ENCODE measurements around the gene ITPA.

ITPA gene

DNA sequence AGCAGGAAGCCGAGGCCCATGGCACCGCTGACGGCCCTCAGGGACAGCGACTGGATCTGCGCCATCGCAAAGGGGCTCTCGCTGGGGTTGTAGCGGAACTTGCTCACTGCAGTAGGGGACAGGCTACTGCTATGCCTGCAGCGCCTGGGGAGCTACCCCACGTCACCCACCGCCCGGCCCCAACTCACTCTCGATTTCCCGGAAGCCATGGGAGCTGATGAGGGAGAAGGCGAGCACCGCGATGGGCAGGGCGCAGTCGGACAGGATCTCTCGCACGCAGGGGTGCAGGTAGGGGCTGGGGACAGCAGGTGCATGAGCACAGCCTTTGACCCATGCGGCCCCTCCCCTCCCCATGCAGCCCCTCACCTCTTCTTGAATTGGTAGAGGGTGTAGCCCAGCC, 19.9 kb downstream of the ITPA start:
- no peak for DNase-seq (ENCODE audit: low read depth)

DNA sequence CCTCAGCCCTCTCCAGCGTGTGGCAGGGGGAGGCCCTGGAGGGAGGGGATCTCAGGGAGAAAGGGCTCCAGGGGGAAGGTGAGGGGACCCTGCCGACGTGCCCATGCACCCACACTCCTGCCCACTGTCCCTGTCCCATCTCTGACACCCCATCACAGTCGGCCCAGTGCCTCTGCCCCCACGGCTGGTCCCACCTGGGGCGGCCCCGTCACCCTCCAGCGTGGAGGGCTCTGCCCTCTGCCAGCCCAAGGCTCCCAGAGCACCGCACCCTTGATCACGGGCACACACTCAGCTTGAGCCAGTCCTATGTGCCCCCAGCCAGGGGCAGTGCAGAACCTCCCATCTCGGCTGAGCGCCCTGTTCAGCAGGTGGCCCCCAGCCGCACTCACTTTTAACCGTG, 20.5 kb downstream of the ITPA start:
- no peak for DNase-seq (ENCODE audit: low read depth)

DNA sequence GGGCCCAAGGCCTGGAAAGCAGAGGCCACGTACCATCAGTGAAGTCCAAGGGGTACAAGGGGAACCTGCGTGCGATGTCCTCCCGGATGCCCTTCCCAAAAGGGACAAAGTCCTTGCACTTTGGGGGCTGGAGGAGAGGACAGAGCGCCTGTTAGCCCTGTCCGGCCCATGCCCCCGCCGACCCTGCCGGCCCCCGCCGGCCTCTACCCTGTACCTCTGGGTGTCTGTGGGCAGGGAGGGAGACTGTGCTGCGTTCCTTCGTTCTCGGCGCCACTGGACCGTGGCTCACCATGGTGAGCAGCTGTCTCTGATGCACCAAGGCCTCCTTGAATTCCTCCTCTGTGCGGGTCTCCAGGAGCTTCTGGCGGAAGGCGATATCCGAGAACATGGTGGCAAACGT, 21.8 kb downstream of the ITPA start:
- DNase-seq (ENCODE audit: low read depth) = no peak

DNA sequence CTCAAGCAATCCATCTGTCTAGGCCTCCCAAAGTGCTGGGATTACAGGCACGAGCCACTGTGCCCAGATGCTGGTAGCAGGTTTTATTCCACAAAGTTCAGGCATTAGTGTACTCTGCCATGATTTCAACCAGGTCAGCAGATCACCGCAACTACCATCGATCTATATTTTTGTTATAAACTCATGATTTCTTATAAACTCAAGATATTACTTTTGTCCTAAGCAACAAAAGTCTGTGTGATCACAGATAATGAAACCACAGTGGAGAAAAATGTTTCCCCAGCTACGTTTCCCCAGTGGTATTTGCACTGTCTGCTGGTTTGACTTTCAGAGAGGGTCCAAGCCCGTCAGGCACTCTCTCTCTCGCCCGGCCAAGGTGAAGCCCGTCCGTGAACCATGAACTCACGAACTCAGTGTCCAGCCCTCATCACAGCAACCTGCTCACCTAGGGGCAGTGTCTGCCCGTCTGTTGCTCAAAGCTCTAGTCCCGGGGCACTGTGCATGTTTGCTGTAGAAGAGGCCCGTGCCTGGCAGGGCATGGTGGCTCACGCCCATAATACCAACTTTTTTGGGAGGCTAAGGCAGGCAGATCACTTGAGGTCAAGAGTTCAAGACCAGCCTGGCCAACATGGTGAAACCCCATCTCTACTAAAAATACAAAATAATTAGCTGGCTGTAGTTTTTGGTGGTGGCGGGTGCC, 22.7 kb downstream of the ITPA start:
- no peak for DNase-seq (ENCODE audit: low read depth)

DNA sequence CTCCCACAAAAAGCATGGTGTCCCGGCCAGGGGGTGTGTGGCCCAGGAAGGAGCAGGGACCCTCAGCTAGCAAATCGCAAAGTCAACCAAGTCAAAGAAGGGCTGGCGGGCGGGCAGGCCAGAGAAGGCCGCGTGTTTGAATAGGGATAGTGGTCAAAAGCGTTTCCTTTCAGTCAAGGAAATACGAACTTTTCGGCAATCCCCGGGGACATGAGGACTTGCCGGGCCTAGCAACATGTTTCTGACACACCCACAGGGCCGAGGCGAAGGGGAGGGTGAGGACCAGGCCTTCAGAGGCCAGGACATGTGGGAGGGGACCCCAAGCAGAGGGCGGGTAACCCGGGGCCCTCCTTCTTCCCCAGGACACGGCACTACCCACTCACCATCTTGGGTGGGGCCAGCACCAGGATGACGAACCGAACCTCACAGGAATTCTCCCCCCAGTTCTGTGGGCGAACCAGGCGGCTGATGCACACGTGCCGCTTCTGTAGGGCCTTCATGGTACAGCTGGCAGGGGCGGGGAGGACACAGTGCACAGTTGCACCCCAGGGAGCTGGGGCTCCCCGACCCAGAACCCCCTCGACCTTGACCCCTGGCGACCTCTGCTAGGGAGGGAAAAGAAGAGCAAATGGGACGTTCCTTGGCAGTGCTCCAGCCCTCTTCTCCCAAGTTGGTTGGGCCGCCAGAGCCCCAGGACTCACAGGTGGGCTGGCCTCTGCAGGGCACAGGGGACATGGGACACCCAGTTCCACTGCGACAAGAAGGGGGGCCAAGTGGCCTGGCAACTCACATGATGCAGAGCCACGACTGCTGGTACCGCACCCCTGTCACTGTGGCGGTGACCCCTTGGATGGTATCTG, 24.1 kb downstream of the ITPA start:
- no peak for DNase-seq (ENCODE audit: low read depth)

DNA sequence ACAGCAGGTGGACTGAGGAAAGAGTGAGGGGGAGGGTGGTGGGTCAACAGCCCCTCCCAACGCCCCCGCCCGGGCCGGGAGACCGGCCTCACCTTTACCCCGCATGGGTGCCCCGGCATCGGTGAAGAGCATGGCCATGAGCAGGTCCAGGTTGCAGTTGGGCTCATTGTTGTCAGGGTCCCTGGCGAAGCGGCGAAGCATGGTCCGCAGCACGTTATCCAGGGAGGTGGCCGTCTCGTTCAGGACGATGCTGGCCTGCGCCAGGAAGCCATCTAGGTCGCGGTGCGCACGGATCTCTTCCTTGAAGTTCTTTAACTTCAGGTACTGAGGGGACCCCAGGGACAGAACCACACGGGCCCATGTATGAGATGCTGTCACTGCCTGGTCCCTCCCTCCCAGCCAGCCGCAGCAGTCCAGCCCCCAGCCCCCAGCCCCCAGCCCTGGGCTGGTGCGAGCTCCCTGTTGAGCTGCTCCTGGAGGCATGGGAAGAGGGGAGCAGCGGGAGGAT, 24.7 kb downstream of the ITPA start:
- no peak for DNase-seq (ENCODE audit: low read depth)

DNA sequence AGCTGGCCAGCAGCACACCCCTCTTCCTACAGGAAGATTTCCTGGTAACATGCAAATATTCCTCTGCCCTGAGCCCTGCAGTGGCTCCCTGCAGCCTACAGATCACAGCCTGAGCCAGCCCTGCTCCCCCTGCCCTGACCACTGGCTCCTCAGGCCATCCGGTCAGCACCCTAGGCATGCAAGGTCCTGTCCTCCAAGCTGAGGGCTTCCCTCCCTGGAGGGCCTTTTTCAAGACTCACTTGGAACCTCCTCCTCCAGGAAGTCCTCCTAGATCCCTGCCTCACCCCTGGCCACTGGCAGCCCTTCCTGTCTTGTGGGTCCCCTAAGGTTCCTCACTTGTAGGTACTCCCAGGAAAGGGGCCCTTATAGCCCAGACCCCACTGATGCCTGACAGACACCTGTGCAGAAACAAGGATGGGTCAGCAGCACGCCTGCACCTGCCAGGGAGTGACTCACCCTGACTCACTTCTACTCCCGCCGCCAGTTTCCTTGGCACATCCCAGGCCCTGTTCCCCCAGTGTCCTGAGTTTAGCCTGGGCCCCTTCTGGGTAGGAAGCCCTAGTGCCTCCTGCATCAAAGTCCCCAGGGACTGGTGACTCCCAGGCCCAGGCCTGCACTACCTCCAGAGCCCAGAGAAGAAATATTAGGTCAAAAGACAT, 26.5 kb downstream of the ITPA start:
- no peak for DNase-seq (ENCODE audit: low read depth)

DNA sequence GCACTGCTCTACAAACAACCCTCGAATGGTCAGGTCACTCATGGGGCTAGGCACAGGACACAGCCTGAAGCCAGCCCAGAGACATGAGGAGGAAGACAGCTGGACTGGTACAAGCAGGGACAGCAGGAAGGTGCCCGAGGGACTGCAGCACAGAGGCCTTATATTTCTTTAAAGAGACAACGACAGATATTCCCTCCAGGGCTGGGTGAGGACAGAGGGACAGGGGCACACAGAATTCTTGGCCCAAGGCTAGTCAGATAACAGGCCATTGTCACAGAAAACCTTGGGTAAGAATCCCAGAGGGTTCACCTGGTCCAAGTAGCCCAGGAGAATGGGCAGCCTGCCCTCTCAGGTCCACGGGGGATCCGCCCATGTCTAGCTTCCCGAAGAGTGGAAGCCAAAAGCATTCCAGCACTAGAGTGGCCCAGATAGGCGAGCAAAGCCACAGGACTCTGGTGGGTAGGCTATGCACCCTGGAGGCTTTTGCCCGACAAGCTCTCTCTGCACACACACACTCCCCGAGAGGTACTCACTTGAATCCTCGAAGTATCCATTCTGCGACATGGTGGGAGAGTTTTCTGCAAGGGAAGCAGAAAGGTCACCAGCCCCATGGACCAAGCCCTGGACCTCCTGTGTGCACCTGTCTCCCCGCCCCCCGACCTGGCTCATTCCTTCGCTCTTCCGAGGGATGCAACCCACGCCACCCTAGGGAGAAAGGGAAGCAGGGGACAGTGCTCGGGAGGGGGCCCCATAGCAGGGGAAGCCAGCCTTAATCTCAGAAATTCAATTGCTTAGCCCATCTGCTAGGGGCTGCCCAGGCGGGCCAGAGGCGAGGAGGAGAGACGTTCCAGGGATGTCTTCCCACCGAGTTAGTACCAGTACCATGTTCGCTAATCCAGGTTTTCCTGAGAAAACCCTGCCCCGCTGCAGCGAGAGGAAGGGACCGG, 28.0 kb downstream of the ITPA start:
- DNase-seq (ENCODE audit: low read depth) = no peak

DNA sequence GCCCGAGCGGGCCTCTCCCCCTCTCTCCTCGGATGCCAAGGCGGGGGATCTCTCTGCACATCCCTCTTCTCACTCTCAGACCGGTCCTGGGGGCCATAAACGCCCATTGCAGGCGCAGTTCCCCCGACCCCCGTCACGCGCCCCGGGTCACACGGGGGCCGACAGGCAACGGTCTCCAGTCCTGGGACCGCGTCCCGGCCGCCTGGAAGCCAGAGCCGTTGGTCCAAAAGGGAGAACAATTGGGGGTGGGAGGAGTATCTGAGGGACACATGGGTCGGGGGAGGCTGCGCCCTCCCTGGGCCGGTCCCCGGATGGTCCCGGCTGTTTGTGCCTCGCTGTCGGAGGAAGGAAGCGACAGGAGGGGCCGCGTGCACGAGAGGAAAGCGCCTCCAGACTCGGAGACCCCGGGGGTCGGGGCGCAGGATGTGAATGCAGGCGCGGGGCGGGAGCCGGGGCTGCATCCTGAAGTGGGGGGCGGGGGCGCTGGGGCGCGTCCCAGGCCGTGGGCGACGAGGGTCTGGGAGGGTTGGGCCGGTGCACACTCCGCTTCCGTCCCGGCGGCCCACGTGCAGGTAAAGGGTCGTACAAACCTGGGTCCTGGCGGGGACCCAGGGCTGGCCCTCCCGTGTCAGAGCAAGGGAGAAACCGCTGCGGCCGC, 28.8 kb downstream of the ITPA start:
- no peak for DNase-seq (ENCODE audit: low read depth)

DNA sequence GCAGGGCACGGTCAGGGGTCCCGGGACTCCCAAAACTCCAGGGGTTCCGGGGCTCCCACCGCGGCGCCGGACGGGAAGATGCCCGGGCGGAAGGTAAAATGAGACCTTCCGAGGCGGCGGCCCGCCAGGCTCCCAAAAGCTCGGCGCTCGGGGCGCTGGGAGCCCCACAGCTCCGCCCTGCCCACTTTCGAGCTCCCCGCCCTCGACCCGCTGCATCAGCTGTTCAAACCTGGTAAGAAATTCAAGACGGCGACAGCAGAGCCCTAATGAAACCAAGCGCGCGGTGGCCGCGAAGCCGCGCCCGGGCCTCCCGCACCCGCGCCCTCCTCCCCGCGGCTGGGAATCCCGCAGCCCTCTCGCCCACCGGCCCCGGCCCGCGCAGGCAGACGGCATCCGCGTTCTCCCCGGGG, 29.3 kb downstream of the ITPA start:
- DNase-seq (ENCODE audit: low read depth) = peak; percentile 19

DNA sequence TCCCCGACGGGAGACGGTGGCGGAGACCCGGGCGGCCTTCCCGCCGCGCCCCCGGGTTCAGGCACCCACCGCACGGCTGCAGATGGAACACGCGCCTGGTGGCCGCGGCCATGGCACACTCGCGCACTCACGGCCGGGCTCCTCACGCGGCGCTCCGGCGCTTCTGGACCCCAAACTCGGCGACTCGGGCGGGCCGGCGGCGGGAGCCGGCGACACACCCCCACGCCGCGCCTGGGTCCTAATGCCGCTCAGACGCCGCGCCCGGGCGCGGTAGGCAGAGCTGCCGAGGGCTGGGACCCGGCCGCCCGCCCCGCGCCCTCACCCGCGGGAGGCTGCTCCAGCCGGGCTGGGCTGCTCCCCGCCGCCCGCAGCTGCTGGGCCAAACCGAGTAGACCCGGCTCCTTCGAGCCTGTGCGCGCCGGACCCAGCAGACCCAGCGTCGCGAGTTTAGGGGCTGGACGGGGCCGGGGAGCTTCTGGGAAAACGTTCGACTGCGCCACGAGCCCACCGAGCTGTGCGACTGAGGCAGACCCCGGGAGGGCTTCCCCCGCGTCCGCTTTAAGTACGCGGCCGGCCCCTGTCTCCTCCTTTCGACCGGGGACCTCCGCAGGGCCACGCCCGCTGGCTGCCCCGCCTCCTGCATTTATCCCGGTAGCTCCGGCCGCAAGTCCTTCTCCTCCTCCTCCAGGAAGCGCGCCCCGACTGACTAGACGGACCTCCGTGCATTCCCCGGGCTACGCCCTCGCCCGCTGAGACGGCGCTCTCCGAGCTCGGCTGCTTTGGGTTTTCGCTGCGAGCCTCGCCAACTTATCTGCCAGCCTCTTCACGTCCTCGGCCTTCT, 29.9 kb downstream of the ITPA start, which contains the start of gene SLC4A11:
SLC4A11 (minus strand) TSS at position 165 of the 841 bp plus-strand sequence; CDS start at position 112, 53 bp downstream.
- DNase-seq (ENCODE audit: low read depth) = no peak

DNA sequence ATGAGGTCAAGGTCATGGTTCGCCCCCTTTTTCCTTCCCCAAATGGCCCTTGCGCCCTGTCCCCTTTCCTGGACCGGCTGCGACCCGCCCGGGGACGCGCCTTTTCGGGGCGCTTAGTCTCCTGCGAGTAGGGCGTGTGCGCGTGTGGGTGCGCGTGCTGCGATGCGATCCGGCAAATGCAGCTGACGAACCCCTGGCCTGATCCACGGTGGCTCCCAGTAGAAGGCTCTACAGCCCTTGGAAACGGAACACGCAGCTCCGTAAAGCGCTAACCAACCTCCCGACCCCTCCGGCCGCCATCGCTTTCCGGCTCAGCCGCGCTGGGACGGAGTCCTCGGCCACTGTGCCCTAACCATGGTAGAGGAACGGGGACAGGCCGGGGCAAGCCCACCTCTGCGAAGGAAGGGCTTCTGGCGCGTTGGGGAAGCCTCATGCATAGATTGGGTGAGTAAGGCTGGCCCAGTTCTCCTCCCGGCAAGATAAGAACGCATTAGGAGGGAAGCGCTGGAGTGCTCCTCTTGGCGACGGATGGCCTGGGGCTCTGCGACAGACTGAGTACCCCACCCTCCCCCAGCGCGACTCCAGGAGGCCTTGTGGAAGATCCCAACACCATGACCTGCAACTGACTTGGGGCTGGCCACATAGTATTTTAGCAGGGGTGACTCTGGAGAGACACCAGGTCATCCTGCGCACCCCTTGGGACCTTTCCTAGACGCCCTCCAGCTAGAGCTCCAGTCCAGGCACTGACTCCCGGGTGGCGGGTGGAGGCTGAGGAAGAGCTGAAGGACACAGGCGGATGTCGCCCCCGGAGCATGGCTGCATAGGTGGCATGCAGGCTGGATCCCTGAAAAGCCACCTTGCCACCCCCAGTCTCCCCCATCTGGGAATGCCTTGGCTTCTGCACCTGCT, 30.8 kb downstream of the ITPA start:
- DNase-seq (ENCODE audit: low read depth) = no peak

DNA sequence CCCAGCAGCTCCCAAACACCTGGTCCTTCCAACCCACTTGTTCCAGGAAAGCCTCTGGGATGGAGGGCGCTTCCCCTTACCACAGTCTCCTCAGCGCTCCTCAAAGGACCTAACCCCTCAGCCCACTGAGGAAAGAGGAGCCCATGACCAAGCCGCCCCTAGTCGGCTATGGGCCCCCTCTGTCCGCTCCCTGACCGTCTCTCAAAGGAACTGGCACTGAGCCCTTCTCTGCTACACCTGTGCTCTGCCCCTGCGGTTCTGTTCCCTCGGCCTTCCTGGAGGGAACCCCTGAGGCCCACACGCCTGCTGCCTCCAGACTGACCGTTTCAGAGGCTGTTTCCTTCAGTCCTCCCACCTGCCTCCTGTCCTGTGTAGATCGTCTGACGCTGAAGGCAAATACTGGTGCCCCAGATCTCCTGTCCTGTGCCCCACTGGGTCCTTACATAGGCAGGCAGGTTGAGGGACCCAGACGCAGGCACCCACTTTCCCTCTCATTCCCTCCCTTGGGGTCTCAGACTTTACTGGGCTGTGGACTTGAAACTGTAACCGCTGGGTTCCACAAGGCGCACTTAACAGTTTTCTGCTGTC, 31.6 kb downstream of the ITPA start:
- no peak for DNase-seq (ENCODE audit: low read depth)

DNA sequence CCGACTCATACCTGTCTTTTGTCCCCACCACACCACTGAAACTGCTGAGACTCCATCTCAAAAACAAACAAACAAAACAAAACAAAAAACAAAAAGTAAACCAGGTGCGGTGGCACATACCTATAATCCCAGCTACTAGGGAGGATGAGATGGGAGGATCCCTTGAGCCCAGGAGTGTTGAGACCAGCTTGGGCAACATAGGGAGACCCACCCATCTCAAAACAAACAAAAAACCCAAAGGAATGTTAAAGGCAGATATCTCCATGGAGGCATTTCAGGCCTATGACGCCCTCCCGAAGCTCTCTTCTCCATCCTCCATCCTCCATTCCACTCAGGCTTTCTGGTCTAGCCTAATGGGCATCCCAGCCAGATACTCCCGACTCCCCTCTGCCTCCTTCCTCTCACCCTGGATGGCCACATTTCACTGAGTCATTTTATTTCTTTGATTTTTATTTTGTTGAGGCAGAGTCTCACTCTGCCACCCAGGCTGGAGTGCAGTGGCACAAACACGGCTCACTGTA, 32.9 kb downstream of the ITPA start:
- no peak for DNase-seq (ENCODE audit: low read depth)

DNA sequence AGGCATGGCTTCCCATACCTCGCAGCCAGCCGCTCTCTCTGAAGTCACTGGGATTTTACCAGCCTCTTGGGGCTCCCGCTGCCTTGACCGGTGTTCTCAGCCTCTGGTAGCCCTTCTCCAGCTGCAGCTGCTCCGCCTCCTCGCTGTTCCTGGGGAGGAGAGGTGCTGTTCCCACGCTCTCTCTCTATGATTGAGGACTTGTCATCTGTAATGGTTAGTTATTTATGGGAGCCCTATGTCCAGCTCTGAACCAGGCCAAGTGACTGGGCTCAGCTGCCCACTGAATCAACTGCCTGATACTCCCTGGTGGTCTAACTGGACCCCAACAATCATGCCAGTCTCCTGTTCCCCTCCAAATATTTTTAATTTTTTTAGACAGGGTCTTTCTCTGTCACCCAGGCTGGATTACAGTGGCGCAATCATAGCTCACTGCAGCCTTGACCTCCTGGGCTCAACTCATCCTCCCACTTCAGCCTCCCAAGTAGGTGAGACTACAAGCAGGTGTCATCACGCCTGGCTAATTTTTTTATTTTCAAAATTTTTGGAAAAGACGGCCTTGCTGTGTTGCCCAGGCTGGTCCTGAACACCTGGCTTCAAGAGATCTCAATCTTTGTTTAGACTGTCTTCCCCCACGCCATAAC, 34.5 kb downstream of the ITPA start:
- DNase-seq (ENCODE audit: low read depth) = no peak

DNA sequence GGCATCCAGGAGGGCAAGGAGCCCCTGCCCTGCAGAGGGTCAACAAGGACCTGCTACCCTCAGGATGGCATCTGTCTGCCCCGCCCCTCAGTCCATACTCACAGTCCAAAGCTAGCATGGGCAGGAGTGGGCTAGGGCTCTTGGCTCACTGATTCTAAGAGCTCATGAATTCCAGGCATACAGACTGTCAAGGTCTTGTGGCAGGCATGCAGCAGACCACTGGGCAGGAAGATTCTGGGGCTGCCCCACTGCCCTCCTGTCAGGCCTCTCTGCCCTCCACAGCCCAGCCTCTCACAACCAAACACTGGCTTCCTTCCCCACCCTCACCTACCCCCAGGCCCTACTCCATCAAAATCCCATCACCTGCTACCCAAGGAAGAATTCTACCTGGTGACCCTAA, 35.3 kb downstream of the ITPA start:
- no peak for DNase-seq (ENCODE audit: low read depth)

DNA sequence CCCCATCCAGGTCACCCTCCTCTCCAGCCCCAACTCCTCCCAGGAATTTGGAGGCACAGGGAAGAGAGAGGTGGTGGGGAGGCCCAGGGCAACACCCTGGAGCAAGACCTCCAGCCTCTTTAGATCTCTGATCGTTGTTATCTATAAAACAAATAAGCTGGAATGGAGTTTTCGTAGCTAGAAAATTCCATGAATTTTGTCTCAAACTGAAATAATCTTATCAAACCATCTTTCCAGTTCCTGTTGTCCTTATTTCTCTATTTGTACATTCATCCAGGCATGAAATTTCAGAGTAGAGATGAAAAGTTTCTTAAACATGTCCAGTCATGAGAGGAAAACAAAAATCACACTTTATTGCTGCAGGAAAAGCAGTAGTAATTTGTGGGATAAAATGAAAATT, 35.9 kb downstream of the ITPA start:
- DNase-seq (ENCODE audit: low read depth) = no peak

DNA sequence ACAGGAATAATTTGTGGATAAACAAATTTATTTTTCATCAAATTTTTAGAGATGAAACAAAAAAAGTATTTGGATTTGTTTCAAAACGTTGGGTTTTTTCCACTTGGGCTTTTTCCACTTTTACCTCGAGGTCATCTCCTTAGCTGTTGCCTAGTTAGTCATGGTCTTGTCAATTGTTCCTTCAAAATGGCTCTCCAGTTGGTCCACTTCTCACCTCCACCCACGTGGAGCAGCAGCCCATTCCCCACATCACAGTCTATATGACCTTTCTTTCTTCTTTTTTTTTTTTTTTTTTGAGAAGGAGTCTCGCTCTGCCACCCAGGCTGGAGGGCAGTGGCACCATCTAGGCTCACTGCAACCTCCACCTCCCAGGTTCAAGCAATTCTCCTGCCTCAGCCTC, 36.4 kb downstream of the ITPA start:
- DNase-seq (ENCODE audit: low read depth) = no peak
